ENCODE data around the gene CSGALNACT2. TPM values are rescaled to one million over a fixed set of nuclear protein-coding genes. Genes with fewer than 3 reads are reported as not detected.

CSGALNACT2 gene
- total RNA-seq, 1 experiment from 2014 or later: 5.1 TPM

DNA sequence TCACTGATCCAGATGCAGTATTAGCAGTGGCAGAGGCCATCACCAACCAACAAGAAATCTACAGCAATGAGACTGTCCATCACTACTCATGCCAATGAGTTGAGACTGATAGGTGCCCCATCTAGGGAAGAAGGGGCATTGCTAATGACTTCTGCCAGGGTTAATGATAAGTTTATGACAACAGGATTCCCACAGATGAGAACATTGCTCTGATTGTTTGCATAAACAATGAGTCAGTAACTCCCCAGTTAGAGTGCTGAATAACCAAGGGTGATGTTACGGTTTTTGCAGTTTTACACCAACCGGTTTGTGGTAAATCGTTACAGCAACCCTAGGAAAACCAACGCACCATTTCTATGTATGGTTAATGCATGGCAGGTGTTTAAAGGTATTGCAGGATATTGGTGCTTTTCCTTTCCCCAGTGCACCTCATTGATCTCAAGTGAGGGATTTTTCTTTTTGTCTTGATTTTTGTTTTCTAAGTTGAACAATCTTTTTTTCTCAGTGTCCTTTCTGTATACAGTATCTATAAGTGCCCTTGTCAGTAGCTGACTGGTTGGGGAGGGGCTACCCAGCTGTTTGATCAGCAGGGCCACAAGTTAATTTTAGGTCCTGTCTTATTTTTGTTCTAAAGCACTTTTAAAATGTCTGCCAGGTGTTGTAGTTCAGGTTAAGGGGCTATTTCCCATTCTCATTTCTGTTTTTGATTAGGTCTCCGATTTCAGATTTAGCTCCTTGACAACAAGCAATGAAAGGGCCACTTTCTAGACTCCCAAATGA, 3.9 kb upstream of the CSGALNACT2 start (continued):
- TF ChIP-seq ATF3 (CRISPR knock-in tag; conservative IDR thresholded peaks at IDR 0.05) (no peak), ZSCAN18 (CRISPR knock-in tag; IDR thresholded peaks at IDR 0.05) (no peak), NR2C2 (CRISPR knock-in tag; IDR thresholded peaks at IDR 0.05) (no peak)

- peaks cover 28% of the 10 kb centered on the region for H3K27me3 Mint-ChIP-seq (ENCODE audit: low read depth)
- CTCF ChIA-PET: interaction anchor here (1.3 kb wide), 1 partner anchor 95 kb away, joined by 3 read pairs; no protein-coding TSS in a partner anchor
- H3K9me3 Mint-ChIP-seq: no peaks in the 10 kb centered on the region
- H3K4me3 Mint-ChIP-seq: no peak overlapping the region
- no peak overlapping the region for H3K27ac Mint-ChIP-seq
- TF ChIP-seq SP1 (CRISPR knock-in tag; conservative IDR thresholded peaks at IDR 0.05) (no peak), NR2C2 (CRISPR knock-in tag; IDR thresholded peaks at IDR 0.05) (no peak), CREB1 (CRISPR knock-in tag; IDR thresholded peaks at IDR 0.05) (no peak), TEAD4 (CRISPR knock-in tag; IDR thresholded peaks at IDR 0.05) (no peak), NR3C1 (CRISPR knock-in tag; conservative IDR thresholded peaks at IDR 0.05; ENCODE audit: low read depth) (no peak)
- H3K36me3 Mint-ChIP-seq: no peaks in the 10 kb centered on the region
- DNase-seq (ENCODE audit: low spot score) (no peak), ATAC-seq (no peak)
- H3K4me1 Mint-ChIP-seq: peaks cover 15% of the 10 kb centered on the region
- POLR2A ChIA-PET: interaction anchor here (0.6 kb wide), 1 partner anchor 339 kb away, joined by 3 read pairs; no protein-coding TSS in a partner anchor
These were observed 3.2 kb upstream of the CSGALNACT2 start for GRCh38 chr10:43135064-43135463.

- H3K36me3 Mint-ChIP-seq: no peaks in the 10 kb centered on the region
- ATAC-seq (no peak), DNase-seq (ENCODE audit: low spot score) (no peak)
- TF ChIP-seq CDX4 (CRISPR knock-in tag; IDR thresholded peaks at IDR 0.05; ENCODE audit: borderline replicate concordance): no peak
- no peak for TF ChIP-seq ZNF263 (CRISPR knock-in tag; IDR thresholded peaks at IDR 0.05; ENCODE audit: low read depth)
- peak overlapping the region; percentile 95 for H3K4me3 Mint-ChIP-seq
- peaks cover 31% of the 10 kb centered on the region for H3K27me3 Mint-ChIP-seq (ENCODE audit: low read depth)
- H3K4me1 Mint-ChIP-seq: peaks cover 11% of the 10 kb centered on the region
- POLR2A ChIA-PET: interaction anchor here (0.6 kb wide), 1 partner anchor 339 kb away, joined by 3 read pairs; no protein-coding TSS in a partner anchor
- H3K27ac Mint-ChIP-seq: no peak overlapping the region
- CTCF ChIA-PET: interaction anchor here (1.3 kb wide), 1 partner anchor 95 kb away, joined by 3 read pairs; no protein-coding TSS in a partner anchor
- no peaks in the 10 kb centered on the region for H3K9me3 Mint-ChIP-seq
These were observed 2.6 kb upstream of the CSGALNACT2 start for GRCh38 chr10:43135656-43136055.

DNA sequence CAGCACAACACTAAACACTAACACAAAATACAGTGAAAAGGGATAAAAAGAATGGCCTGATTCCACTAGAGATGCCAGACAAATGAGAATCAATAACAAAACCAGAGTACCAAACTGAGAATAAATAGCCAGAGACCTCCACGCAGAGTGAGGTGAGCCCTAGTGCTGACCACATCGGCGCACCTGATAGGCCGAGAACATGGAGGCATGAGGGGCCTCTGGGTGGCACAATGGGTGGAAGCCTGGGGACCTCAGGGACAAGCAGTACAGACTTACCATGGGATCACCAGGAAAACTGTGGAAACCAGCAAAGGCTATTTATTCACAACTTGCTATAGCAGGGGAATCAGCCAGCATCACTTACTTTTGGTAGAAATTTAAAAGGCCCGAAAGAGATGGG, 1.8 kb upstream of the CSGALNACT2 start:
- POLR2A ChIA-PET: no interaction called here
- no peak for ATAC-seq
- peaks cover 10% of the 10 kb centered on the region for H3K4me1 Mint-ChIP-seq
- H3K36me3 Mint-ChIP-seq: no peaks in the 10 kb centered on the region
- H3K4me3 Mint-ChIP-seq: peak overlapping the region; percentile 95
- no peak for TF ChIP-seq FOXJ3 (CRISPR knock-in tag; IDR thresholded peaks at IDR 0.05; ENCODE audit: borderline replicate concordance)
- no peak for TF ChIP-seq ZBTB21 (CRISPR knock-in tag; IDR thresholded peaks at IDR 0.05; ENCODE audit: borderline replicate concordance)
- TF ChIP-seq HMGA2 (CRISPR knock-in tag; IDR thresholded peaks at IDR 0.05): no peak
- TF ChIP-seq SMAD4 (CRISPR knock-in tag; IDR thresholded peaks at IDR 0.05): no peak
- no peak for TF ChIP-seq ATF1 (CRISPR knock-in tag; IDR thresholded peaks at IDR 0.05)
- no peak for TF ChIP-seq MLX (CRISPR knock-in tag; IDR thresholded peaks at IDR 0.05)
- H3K27ac Mint-ChIP-seq: no peak overlapping the region
- CTCF ChIA-PET: no interaction called here
- no peak for DNase-seq (ENCODE audit: low spot score)
- no peaks in the 10 kb centered on the region for H3K9me3 Mint-ChIP-seq
- peaks cover 31% of the 10 kb centered on the region for H3K27me3 Mint-ChIP-seq (ENCODE audit: low read depth)
